Activated T-cell treated with anti-CD3 and anti-CD28 coated beads for 24 hours (primary cell): ENCODE results near the gene FBXL7.

Experiments
- DNase-seq: peaks from one replicate; pipeline ENCODE4 v3.0.0-alpha.2; 2020; ENCODE audit warnings: low read depth

The FBXL7 gene

GRCh38 chr5:15545082-15545481 lies 45.1 kb downstream of the FBXL7 start:
- DNase-seq = no peak

GRCh38 chr5:15547261-15547839 lies 47.4 kb downstream of the FBXL7 start:
- no peak for DNase-seq

GRCh38 chr5:15549961-15550360 lies 50.0 kb downstream of the FBXL7 start:
- no peak for DNase-seq

- DNase-seq = no peak
These were observed 50.6 kb downstream of the FBXL7 start for GRCh38 chr5:15550502-15551112.

GRCh38 chr5:15551113-15551504 lies 51.1 kb downstream of the FBXL7 start:
- DNase-seq = no peak

GRCh38 chr5:15554542-15554941 lies 54.6 kb downstream of the FBXL7 start:
- DNase-seq = no peak

- no peak for DNase-seq
These were observed 55.2 kb downstream of the FBXL7 start for GRCh38 chr5:15555176-15555575.

GRCh38 chr5:15558240-15558639 lies 58.3 kb downstream of the FBXL7 start:
- no peak for DNase-seq

GRCh38 chr5:15558681-15559080 lies 58.7 kb downstream of the FBXL7 start:
- no peak for DNase-seq

GRCh38 chr5:15560421-15560820 lies 60.4 kb downstream of the FBXL7 start:
- no peak for DNase-seq

GRCh38 chr5:15564523-15564922 lies 64.5 kb downstream of the FBXL7 start:
- no peak for DNase-seq

GRCh38 chr5:15564957-15565356 lies 65.0 kb downstream of the FBXL7 start:
- no peak for DNase-seq

- no peak for DNase-seq
These were observed 66.3 kb downstream of the FBXL7 start for GRCh38 chr5:15566306-15566705.

- DNase-seq = no peak
These were observed 66.8 kb downstream of the FBXL7 start for GRCh38 chr5:15566789-15567188.

GRCh38 chr5:15570491-15570890 lies 70.5 kb downstream of the FBXL7 start:
- no peak for DNase-seq

GRCh38 chr5:15571081-15571480 lies 71.1 kb downstream of the FBXL7 start:
- DNase-seq = no peak

GRCh38 chr5:15571618-15572017 lies 71.6 kb downstream of the FBXL7 start:
- DNase-seq = no peak

GRCh38 chr5:15573590-15573989 lies 73.6 kb downstream of the FBXL7 start:
- no peak for DNase-seq

GRCh38 chr5:15574128-15574527 lies 74.1 kb downstream of the FBXL7 start:
- no peak for DNase-seq

GRCh38 chr5:15574806-15575325 lies 74.9 kb downstream of the FBXL7 start:
- DNase-seq = no peak

- DNase-seq = no peak
These were observed 75.7 kb downstream of the FBXL7 start for GRCh38 chr5:15575666-15576065.

GRCh38 chr5:15577132-15577531 lies 77.2 kb downstream of the FBXL7 start:
- DNase-seq = no peak

GRCh38 chr5:15577831-15578230 lies 77.9 kb downstream of the FBXL7 start:
- no peak for DNase-seq
